GM12872 (cell line): ENCODE measurements around the gene PSORS1C1.
A peak's percentile ranks its signal among the peaks of the same experiment; 100 is the strongest.

Experiments
- TF ChIP-seq, protein P1 (sequence below): IDR thresholded peaks from 3 replicates; pipeline ENCODE4 v1.5.1; 2011; ENCODE audit warnings: low read depth, mild to moderate bottlenecking, low read length, moderate library complexity; ENCODE audit not compliant: insufficient read depth

PSORS1C1 gene

DNA sequence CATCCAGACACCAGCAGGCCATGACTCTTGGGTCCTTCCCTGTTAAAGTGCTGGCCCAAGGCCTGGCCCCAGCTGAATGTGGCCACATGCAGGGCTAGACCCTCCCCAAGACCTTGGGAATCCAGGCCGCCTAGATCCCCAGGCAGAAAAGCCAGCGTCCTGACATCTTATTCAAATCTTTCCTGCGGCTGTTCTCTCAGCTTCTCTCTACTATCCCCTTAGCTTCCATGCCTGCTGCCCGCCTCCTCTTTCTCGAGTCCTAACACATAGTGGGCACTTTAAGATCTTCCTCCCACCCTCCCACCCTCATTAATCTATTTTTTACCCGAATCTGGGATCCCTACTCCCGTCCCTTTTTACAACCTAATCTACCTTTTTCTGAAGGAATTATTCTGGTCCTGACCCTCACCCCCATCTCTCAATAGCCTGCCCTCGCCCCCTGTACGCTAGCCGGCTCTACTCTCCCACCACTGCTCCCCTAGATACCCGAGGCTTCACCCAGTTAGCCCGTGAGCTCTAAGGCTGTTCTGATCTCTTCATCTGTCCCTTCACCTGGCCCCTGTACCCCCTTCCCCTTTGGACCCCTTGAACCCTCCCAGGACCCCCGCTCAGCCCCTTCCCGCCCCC lies 43.0 kb downstream of the PSORS1C1 start, which contains the start of gene CCHCR1:
Gene CCHCR1, minus strand, starts transcription at position 290 of the 627 bp plus-strand sequence. Its CDS starts 202 bp downstream, at position 88.
- TF ChIP-seq, protein P1, sequence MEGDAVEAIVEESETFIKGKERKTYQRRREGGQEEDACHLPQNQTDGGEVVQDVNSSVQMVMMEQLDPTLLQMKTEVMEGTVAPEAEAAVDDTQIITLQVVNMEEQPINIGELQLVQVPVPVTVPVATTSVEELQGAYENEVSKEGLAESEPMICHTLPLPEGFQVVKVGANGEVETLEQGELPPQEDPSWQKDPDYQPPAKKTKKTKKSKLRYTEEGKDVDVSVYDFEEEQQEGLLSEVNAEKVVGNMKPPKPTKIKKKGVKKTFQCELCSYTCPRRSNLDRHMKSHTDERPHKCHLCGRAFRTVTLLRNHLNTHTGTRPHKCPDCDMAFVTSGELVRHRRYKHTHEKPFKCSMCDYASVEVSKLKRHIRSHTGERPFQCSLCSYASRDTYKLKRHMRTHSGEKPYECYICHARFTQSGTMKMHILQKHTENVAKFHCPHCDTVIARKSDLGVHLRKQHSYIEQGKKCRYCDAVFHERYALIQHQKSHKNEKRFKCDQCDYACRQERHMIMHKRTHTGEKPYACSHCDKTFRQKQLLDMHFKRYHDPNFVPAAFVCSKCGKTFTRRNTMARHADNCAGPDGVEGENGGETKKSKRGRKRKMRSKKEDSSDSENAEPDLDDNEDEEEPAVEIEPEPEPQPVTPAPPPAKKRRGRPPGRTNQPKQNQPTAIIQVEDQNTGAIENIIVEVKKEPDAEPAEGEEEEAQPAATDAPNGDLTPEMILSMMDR, result no peak

GRCh38 chr6:31158140-31158862 lies 43.7 kb downstream of the PSORS1C1 start, which contains the start of gene TCF19:
TCF19 (plus strand) TSS chr6:31158589; CDS start chr6:31159470, 881 bp downstream.
- TF ChIP-seq, protein P1, result no peak

DNA sequence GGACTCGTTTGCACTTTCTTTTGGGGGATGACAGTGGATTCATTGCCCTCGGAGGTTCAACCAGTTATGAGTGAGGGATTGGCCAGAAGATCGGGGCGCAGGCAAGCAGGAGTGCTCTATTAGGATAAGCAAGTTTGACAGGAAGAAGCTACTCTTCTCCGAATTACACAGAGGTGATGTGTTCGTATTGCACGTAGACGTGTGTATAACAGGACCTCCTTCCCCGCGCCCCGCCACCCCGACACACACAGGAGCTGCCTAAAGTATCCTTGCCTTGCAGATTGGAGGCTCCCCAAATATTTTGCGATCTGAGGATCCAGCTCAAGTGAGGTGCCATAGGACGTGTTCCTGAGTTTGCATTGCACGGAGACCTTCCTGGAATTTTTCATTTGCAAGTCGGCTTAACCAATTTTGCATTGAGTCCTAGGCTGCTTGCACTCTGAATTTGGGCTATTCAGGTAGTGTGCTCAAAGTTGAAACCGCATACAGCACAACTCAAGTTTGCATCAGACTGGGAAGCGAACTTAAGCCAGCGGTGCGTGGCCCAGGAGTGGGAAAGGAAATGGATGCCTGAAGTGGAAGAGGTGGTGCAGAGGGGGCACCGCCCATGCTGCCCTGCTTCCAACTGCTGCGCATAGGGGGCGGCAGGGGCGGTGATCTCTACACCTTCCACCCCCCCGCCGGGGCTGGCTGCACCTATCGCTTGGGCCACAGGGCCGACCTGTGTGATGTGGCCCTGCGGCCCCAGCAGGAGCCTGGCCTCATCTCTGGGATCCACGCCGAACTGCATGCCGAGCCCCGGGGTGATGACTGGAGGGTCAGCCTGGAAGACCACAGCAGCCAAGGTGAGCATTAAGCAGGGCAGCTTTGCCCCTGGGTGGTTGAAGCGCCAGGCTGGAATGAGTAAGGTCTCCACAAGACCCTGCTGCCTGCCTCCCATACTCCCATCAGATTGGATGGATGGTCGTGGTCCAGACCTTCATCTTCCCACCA lies 44.6 kb downstream of the PSORS1C1 start:
- TF ChIP-seq, protein P1, result peak; percentile 42

DNA sequence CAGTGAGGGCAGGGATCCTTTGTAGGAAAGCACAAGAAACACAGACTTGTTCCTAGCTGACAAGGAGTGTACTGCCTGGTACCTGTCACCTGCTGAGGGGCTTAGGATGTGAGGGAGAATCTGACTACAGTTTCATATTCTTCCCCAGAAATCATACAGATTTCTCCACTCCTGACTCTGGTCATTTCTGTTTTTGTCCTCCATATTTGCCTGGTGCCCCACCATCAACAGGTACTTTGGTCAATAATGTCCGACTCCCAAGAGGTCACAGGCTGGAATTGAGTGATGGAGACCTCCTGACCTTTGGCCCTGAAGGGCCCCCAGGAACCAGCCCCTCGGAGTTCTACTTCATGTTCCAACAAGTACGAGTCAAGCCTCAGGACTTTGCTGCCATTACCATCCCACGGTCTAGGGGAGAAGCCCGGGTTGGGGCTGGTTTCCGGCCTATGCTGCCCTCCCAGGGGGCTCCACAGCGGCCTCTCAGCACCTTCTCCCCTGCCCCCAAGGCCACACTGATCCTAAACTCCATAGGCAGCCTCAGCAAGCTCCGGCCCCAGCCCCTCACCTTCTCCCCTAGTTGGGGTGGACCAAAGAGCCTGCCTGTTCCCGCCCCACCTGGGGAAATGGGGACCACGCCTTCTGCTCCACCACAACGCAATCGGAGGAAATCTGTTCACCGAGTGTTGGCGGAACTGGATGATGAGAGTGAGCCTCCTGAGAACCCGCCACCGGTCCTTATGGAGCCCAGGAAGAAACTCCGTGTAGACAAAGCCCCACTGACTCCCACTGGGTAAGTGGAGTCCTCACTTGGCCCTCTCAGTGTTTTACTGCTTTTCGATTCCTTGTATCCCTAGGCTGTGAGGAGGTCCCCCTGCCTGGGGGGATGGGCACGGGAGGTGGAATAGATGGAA lies 46.9 kb downstream of the PSORS1C1 start:
- TF ChIP-seq, protein P1, result no peak

DNA sequence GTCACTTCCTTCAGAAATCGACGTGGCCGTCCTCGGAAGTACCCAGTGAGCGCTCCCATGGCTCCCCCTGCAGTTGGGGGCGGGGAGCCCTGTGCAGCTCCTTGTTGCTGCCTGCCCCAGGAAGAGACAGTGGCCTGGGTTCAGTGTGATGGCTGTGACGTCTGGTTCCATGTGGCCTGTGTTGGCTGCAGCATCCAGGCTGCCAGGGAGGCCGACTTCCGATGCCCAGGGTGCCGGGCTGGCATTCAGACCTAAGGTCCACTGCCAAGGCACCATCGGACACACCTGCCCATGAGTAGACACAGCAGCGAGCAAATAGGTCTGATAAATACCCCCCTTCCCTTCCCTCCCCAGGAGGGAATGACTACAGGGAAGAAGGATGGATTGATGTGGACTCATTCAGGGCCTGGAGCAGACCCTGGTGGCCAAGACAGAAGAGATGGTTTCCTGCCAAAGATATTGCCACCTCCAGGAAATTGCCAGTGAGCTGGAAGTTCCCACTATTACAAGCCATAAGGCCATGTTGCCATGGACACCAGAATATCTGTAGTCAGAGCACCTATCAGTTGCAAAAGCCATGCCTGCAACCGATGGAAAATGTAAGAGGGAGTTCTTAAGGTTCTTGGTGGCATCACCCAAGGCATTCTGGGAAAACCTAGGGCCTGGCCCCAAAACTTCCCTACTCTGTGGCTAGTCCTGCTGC lies 48.0 kb downstream of the PSORS1C1 start:
- TF ChIP-seq, protein P1, result no peak

DNA sequence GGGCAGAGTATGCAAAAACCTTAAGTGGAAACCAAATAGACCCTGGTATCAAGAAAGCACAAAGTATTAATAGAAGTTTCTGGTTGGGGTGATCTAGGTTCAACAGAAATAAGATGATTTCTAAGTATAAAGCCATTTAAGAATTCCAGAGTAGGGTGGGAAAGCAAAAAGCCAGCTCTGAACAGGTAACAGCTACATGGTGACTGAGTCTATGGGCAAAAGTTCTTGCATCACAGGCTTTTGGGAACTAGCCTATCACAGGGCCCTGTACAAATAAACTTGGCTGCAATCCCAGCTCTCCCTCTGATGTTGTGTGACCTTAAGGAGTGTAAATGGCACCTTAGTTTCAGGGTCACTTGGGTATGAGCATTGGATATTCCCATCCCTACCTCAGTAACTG lies 49.3 kb downstream of the PSORS1C1 start:
- TF ChIP-seq, protein P1, result no peak
